A549 (cell line): ENCODE results near the gene DNAH1. TPM values are rescaled to one million over a fixed set of nuclear protein-coding genes. Genes with fewer than 3 reads are reported as not detected.

Experiments
- ATAC-seq, 2 experiments: fragments of 200-7000 bp in 1 of 2; fragments of >200 bp in 1 of 2; cut with Nextera tagmentation in 1 of 2; cut with Tn5 transposase in 1 of 2; 3 replicates each; pipeline versions ENCODE4 v1.8.0 to v1.9.1; 2018 to 2020; ENCODE audit warnings: mild to moderate bottlenecking in 1 of 2, moderate library complexity in 1 of 2
- CTCF ChIA-PET: fragments of 300-600 bp; sonication (Branson Sonifier 250); formaldehyde crosslinking; extraction: SDS; loops from one replicate; lab custom pipeline; 2021; ENCODE audit warnings: antibody characterized with exemption, inconsistent platforms; lab: Yijun Ruan, JAX
- POLR2A ChIA-PET: fragments of 350-600 bp; formaldehyde crosslinking; extraction: SDS; loops from one replicate; lab custom pipeline; 2021; ENCODE audit warnings: antibody characterized with exemption, inconsistent platforms; lab: Yijun Ruan, JAX
- DNase-seq, 2 experiments: peaks; one replicate each; pipeline versions ENCODE4 v3.0.0 to v3.0.0-alpha.2; 2011 to 2016; ENCODE audit warnings: low read depth in 1 of 2, low spot score in 1 of 2
- FAIRE-seq: peaks from 2 replicates; lab custom pipeline; 2011; peaks lifted over from hg19 to GRCh38; lab: Jason Lieb, UNC
- H3K27ac ChIP-seq, 2 experiments: fragments of >200 bp; sonication (Bioruptor Twin); formaldehyde crosslinking; 3 replicates each; pipeline ENCODE4 v1.5.1; 2016 to 2017
- H3K4me1 ChIP-seq: fragments of >200 bp; sonication (Bioruptor Twin); formaldehyde crosslinking; 3 replicates; pipeline ENCODE4 v1.6.1; 2016
- H3K4me2 ChIP-seq: fragments of >200 bp; sonication (Bioruptor Twin); formaldehyde crosslinking; 3 replicates; pipeline ENCODE4 v1.6.1; 2016
- H3K4me3 ChIP-seq: fragments of >200 bp; sonication (Bioruptor Twin); formaldehyde crosslinking; 3 replicates; pipeline ENCODE4 v1.5.1; 2016
- H3K9me3 ChIP-seq: fragments of >200 bp; sonication (Bioruptor Twin); formaldehyde crosslinking; 3 replicates; pipeline ENCODE4 v1.6.1; 2016
- CEBPB ChIP-seq, 2 experiments: fragments of >200 bp in 1 of 2; sonication (Bioruptor Twin) in 1 of 2; formaldehyde crosslinking in 1 of 2; IDR thresholded peaks; 2 replicates each; pipeline ENCODE4 v1.6.1; 2012 to 2016
- CHD2 ChIP-seq: fragments of 150-350 bp; IDR thresholded peaks from 2 replicates; pipeline ENCODE4 v1.6.1; 2014; ENCODE audit warnings: low read length; ENCODE audit not compliant: partially characterized antibody
- EHF ChIP-seq: fragments of 250-450 bp; sonication (Bioruptor Pico); IDR thresholded peaks from 2 replicates; pipeline ENCODE4 v1.5.0; 2020; ENCODE audit warnings: mild to moderate bottlenecking
- EHMT2 ChIP-seq: fragments of 200-600 bp; sonication (generic); IDR thresholded peaks from 2 replicates; pipeline ENCODE4 v1.6.1; 2016; ENCODE audit warnings: antibody characterized with exemption, low read depth, mild to moderate bottlenecking, moderate library complexity
- ESRRA ChIP-seq: fragments of 150-350 bp; IDR thresholded peaks from 2 replicates; pipeline ENCODE4 v1.6.1; 2014; ENCODE audit warnings: mild to moderate bottlenecking, low read length, borderline replicate concordance
- GATA3 ChIP-seq: IDR thresholded peaks from 2 replicates; pipeline ENCODE4 v1.6.1; 2012; ENCODE audit warnings: borderline replicate concordance
- HDAC2 ChIP-seq: fragments of 200-600 bp; sonication (generic); IDR thresholded peaks from 2 replicates; pipeline ENCODE4 v1.6.1; 2016
- HEYL ChIP-seq: fragments of 250-450 bp; sonication (Bioruptor Pico); IDR thresholded peaks from 2 replicates; pipeline ENCODE4 v1.8.0; 2021; ENCODE audit warnings: mild to moderate bottlenecking, moderate library complexity
- HOXA7 ChIP-seq: fragments of 250-450 bp; sonication (Bioruptor Pico); IDR thresholded peaks from 2 replicates; pipeline ENCODE4 v1.5.0; 2020; ENCODE audit warnings: mild to moderate bottlenecking, moderate library complexity
- JUN ChIP-seq, 2 experiments: fragments of >200 bp; sonication (Bioruptor Twin); formaldehyde crosslinking; IDR thresholded peaks; 2 replicates in 1 of 2; 3 replicates in 1 of 2; pipeline ENCODE4 v1.6.1; 2016 to 2017
- JUNB ChIP-seq: fragments of >200 bp; sonication (Bioruptor Twin); formaldehyde crosslinking; IDR thresholded peaks from 2 replicates; pipeline ENCODE4 v1.6.1; 2016
- KDM1A ChIP-seq: fragments of 200-600 bp; sonication (generic); IDR thresholded peaks from 2 replicates; pipeline ENCODE4 v1.6.1; 2016; ENCODE audit warnings: low read depth, mild to moderate bottlenecking
- KDM5A ChIP-seq: fragments of 200-600 bp; sonication (generic); IDR thresholded peaks from 2 replicates; pipeline ENCODE4 v1.6.1; 2016; ENCODE audit warnings: antibody characterized with exemption, mild to moderate bottlenecking
- MAFK ChIP-seq: fragments of 450-650 bp; IDR thresholded peaks from 2 replicates; pipeline ENCODE4 v1.6.1; 2014; ENCODE audit not compliant: partially characterized antibody
- MAZ ChIP-seq: fragments of 150-350 bp; IDR thresholded peaks from 2 replicates; pipeline ENCODE4 v1.6.1; 2014; ENCODE audit warnings: antibody characterized with exemption, low read depth, low read length, borderline replicate concordance
- NPAS2 ChIP-seq: fragments of 250-450 bp; sonication (Bioruptor Pico); IDR thresholded peaks from 2 replicates; pipeline ENCODE4 v1.8.0; 2022; ENCODE audit warnings: mild to moderate bottlenecking, moderate library complexity, borderline replicate concordance
- PBX3 ChIP-seq: IDR thresholded peaks from 2 replicates; pipeline ENCODE4 v1.6.1; 2012
- POLR2A ChIP-seq: IDR thresholded peaks from 2 replicates; pipeline ENCODE4 v1.6.1; 2012; ENCODE audit warnings: mild to moderate bottlenecking, low read length
- POLR2AphosphoS2 ChIP-seq: conservative IDR thresholded peaks from 2 replicates; pipeline ENCODE4 v1.6.1; 2012; ENCODE audit warnings: low read length, improper control_type of control experiment, inconsistent platforms
- SMC3 ChIP-seq: fragments of >200 bp; sonication (Bioruptor Twin); formaldehyde crosslinking; IDR thresholded peaks from 3 replicates; pipeline ENCODE4 v1.6.1; 2018; ENCODE audit warnings: inconsistent platforms
- TP53 ChIP-seq: fragments of 250-450 bp; sonication (Bioruptor Pico); IDR thresholded peaks from 2 replicates; pipeline ENCODE4 v1.5.0; 2021; ENCODE audit warnings: mild to moderate bottlenecking, moderate library complexity
- ZFP36 ChIP-seq: fragments of 450-650 bp; IDR thresholded peaks from 2 replicates; pipeline ENCODE4 v1.6.1; 2014; ENCODE audit warnings: borderline replicate concordance; ENCODE audit not compliant: partially characterized antibody
- ZNF302 ChIP-seq: fragments of 250-450 bp; sonication (Bioruptor Pico); IDR thresholded peaks from 2 replicates; pipeline ENCODE4 v1.9.0; 2021; ENCODE audit warnings: inconsistent platforms, mild to moderate bottlenecking, moderate library complexity
- WGBS: methylation state at CpG from one replicate; pipeline ENCODE4 v1.1.6; 2017; ENCODE audit errors: missing lambda C conversion rate; 5-methylcytosine and 5-hydroxymethylcytosine counted together
- polyA plus RNA-seq, 4 experiments: library from polyadenylated mRNA; depleted of rRNA in 3 of 4; stranded (reverse); fragments of >200 nt; fragmentation: RNase III in 1 of 4; extraction: RNeasy Plus Mini Kit Qiagen cat#74134 plus additional on column Dnase treatment in 1 of 4; gene quantifications; 2 replicates in 3 of 4; 3 replicates in 1 of 4; pipeline ENCODE4 v1.2.3, GENCODE V29; 2011 to 2017
- TF ChIP-seq, protein P1 (sequence below): fragments of >200 bp; sonication (Bioruptor Twin); formaldehyde crosslinking; IDR thresholded peaks from 3 replicates; pipeline ENCODE4 v1.5.1; 2016
- TF ChIP-seq, protein P2 (sequence below): IDR thresholded peaks from 2 replicates; pipeline ENCODE4 v1.6.1; 2012; ENCODE audit warnings: low read depth, borderline replicate concordance
- TF ChIP-seq, protein P3 (sequence below): fragments of 250-450 bp; sonication (Bioruptor Pico); IDR thresholded peaks from 2 replicates; pipeline ENCODE4 v1.5.0; 2020; ENCODE audit warnings: low read depth, mild to moderate bottlenecking, moderate library complexity
- TF ChIP-seq, protein P4 (sequence below): fragments of 250-450 bp; sonication (Bioruptor Pico); IDR thresholded peaks from 2 replicates; pipeline ENCODE4 v1.5.0; 2021; ENCODE audit warnings: mild to moderate bottlenecking, moderate library complexity, borderline replicate concordance

Gene DNAH1
- polyA plus RNA-seq, 2 of the 4 experiments (the other 2 are of a cell fraction), result 0.65 to 1.6 TPM

GRCh38 chr3:52401021-52401420 lies 84.9 kb downstream of the DNAH1 start:
- Histone ChIP-seq H3K4me3 (no peak overlapping the region), H3K4me1 (no peaks in the 10 kb centered on the region), H3K27ac (no peak overlapping the region), H3K9me3 (no peaks in the 10 kb centered on the region), H3K4me2 (no peak overlapping the region)
- POLR2A ChIA-PET, result no interaction called here
- WGBS, result no CpG with 5 or more reads among the region's 1 CpG
- ATAC-seq (no peak), FAIRE-seq (no peak), DNase-seq (no peak)
- CTCF ChIA-PET, result interaction anchor here (1.1 to 1.4 kb wide), 3 partner anchors 12 to 109 kb away, joined by 3 to 6 read pairs (median 5); no protein-coding TSS in a partner anchor
- TF ChIP-seq ESRRA (no peak), TP53 (CRISPR knock-in tag) (no peak), ZFP36 (no peak), CHD2 (no peak), EHF (no peak), KDM5A (no peak), HOXA7 (CRISPR knock-in tag) (no peak), MAZ (no peak), CEBPB (IDR thresholded peaks at IDR 0.05) (no peak), HEYL (CRISPR knock-in tag) (no peak), POLR2AphosphoS2 (no peak), MAFK (no peak), JUN (IDR thresholded peaks at IDR 0.05) (no peak), KDM1A (no peak), PBX3 (no peak), ZNF302 (CRISPR knock-in tag) (no peak), GATA3 (no peak)
- TF ChIP-seq, protein P1, sequence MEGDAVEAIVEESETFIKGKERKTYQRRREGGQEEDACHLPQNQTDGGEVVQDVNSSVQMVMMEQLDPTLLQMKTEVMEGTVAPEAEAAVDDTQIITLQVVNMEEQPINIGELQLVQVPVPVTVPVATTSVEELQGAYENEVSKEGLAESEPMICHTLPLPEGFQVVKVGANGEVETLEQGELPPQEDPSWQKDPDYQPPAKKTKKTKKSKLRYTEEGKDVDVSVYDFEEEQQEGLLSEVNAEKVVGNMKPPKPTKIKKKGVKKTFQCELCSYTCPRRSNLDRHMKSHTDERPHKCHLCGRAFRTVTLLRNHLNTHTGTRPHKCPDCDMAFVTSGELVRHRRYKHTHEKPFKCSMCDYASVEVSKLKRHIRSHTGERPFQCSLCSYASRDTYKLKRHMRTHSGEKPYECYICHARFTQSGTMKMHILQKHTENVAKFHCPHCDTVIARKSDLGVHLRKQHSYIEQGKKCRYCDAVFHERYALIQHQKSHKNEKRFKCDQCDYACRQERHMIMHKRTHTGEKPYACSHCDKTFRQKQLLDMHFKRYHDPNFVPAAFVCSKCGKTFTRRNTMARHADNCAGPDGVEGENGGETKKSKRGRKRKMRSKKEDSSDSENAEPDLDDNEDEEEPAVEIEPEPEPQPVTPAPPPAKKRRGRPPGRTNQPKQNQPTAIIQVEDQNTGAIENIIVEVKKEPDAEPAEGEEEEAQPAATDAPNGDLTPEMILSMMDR, result no peak
- TF ChIP-seq, protein P2, sequence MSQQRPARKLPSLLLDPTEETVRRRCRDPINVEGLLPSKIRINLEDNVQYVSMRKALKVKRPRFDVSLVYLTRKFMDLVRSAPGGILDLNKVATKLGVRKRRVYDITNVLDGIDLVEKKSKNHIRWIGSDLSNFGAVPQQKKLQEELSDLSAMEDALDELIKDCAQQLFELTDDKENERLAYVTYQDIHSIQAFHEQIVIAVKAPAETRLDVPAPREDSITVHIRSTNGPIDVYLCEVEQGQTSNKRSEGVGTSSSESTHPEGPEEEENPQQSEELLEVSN, result no peak

DNA sequence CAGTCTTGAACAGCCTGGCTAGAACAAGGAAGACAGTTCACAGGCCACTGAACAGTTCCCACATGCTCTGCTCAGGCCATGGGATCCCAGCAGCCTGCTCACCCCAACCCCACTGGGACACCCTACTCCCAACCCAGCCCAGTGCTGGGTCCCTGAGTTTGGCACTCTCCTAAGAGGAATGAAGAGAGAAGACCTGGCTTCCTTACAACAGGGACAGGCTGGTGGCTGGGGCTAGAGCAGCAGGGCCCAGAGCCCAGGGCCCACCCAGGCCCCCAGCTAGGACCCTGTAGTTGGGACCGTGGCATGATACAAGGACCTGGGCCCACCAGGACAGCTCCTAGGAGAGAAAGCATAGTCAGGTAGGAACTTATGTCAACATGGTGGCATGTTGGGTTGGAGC lies 85.4 kb downstream of the DNAH1 start:
- H3K4me1 ChIP-seq, result no peaks in the 10 kb centered on the region
- ChIA-PET CTCF (interaction anchor here (1.1 to 1.4 kb wide), 3 partner anchors 11 to 110 kb away, joined by 3 to 6 read pairs (median 5); no protein-coding TSS in a partner anchor), POLR2A (no interaction called here)
- H3K4me3 ChIP-seq, result no peak overlapping the region
- no peak overlapping the region for H3K4me2 ChIP-seq
- no peak overlapping the region for H3K27ac ChIP-seq
- ATAC-seq (no peak), FAIRE-seq (no peak), DNase-seq (no peak)
- TF ChIP-seq JUNB, result no peak
- TF ChIP-seq, protein P3, sequence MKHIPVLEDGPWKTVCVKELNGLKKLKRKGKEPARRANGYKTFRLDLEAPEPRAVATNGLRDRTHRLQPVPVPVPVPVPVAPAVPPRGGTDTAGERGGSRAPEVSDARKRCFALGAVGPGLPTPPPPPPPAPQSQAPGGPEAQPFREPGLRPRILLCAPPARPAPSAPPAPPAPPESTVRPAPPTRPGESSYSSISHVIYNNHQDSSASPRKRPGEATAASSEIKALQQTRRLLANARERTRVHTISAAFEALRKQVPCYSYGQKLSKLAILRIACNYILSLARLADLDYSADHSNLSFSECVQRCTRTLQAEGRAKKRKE (CRISPR knock-in tag), result no peak
- TF ChIP-seq SMC3, result no peak
- no peak for TF ChIP-seq NPAS2 (CRISPR knock-in tag)
- no peak for TF ChIP-seq POLR2A
- TF ChIP-seq, protein P4, sequence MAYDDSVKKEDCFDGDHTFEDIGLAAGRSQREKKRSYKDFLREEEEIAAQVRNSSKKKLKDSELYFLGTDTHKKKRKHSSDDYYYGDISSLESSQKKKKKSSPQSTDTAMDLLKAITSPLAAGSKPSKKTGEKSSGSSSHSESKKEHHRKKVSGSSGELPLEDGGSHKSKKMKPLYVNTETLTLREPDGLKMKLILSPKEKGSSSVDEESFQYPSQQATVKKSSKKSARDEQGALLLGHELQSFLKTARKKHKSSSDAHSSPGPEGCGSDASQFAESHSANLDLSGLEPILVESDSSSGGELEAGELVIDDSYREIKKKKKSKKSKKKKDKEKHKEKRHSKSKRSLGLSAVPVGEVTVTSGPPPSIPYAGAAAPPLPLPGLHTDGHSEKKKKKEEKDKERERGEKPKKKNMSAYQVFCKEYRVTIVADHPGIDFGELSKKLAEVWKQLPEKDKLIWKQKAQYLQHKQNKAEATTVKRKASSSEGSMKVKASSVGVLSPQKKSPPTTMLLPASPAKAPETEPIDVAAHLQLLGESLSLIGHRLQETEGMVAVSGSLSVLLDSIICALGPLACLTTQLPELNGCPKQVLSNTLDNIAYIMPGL (CRISPR knock-in tag), result no peak
- no peak for TF ChIP-seq HDAC2
- no peak for TF ChIP-seq EHMT2
- 86% methylated on average over 1 of the region's 1 CpG for WGBS
- no peaks in the 10 kb centered on the region for H3K9me3 ChIP-seq
